HG03097 (cell line): Measurements from ENCODE around the gene PKD1L1.
"Not testable (repeated sequence)": the region's sequence is repeated elsewhere in the genome, so short reads cannot be mapped to it uniquely, and the experiment has no call there.

Source experiments
- ATAC-seq: cut with Tn5 transposase; IDR thresholded peaks from one replicate; pipeline ENCODE4 v1.9.1; 2021; ENCODE audit not compliant: unreplicated experiment, low FRiP score

Gene PKD1L1

GRCh38 chr7:47940088-47941013, 7.9 kb downstream of the PKD1L1 start:
- no peak for ATAC-seq

- ATAC-seq = no peak
These were observed 8.7 kb downstream of the PKD1L1 start for GRCh38 chr7:47939425-47940036.

- no peak for ATAC-seq
These were observed 9.6 kb downstream of the PKD1L1 start for GRCh38 chr7:47938574-47939165.

GRCh38 chr7:47937711-47938573, 10.3 kb downstream of the PKD1L1 start:
- peak; percentile 75 for ATAC-seq

- peak; percentile 92 for ATAC-seq
These were observed 11.1 kb downstream of the PKD1L1 start for GRCh38 chr7:47937065-47937687.

GRCh38 chr7:47936323-47936722, 11.9 kb downstream of the PKD1L1 start:
- no peak for ATAC-seq

GRCh38 chr7:47935336-47935735, 12.9 kb downstream of the PKD1L1 start:
- ATAC-seq = no peak

GRCh38 chr7:47934831-47935230, 13.4 kb downstream of the PKD1L1 start:
- no peak for ATAC-seq

- no peak for ATAC-seq
These were observed 15.1 kb downstream of the PKD1L1 start for GRCh38 chr7:47933215-47933614.

GRCh38 chr7:47932466-47933037, 15.7 kb downstream of the PKD1L1 start:
- ATAC-seq = no peak

- no peak for ATAC-seq
These were observed 16.2 kb downstream of the PKD1L1 start for GRCh38 chr7:47932016-47932415.

GRCh38 chr7:47931005-47932004, 17.0 kb downstream of the PKD1L1 start:
- no peak for ATAC-seq

- ATAC-seq = no peak
These were observed 24.0 kb downstream of the PKD1L1 start for GRCh38 chr7:47924266-47924665.

GRCh38 chr7:47923081-47923875, 25.0 kb downstream of the PKD1L1 start:
- not testable (repeated sequence) for ATAC-seq

GRCh38 chr7:47916514-47916913, 31.8 kb downstream of the PKD1L1 start:
- ATAC-seq = not testable (repeated sequence)

- ATAC-seq = no peak
These were observed 32.7 kb downstream of the PKD1L1 start for GRCh38 chr7:47915616-47915976.

- ATAC-seq = no peak
These were observed 33.3 kb downstream of the PKD1L1 start for GRCh38 chr7:47914717-47915615.
